K562 treated with DMSO at 1 percent for 24 hours (cell line): ENCODE data around the gene ZBTB5. TPM values are rescaled to one million over a fixed set of nuclear protein-coding genes. Genes with fewer than 3 reads are reported as not detected.

ENCODE experiments used
- total RNA-seq: library from RNA; unstranded; fragments of 300-600 nt; gene quantifications from 2 replicates; pipeline ENCODE4 v1.2.3, GENCODE V29; 2022; ENCODE audit warnings: low read depth; ENCODE audit not compliant: insufficient read depth

ZBTB5 gene
- 18.6 and 18.7 TPM in 2 replicates for total RNA-seq

GRCh38 chr9:37465249-37466036 lies at the start of gene ZBTB5:
Gene ZBTB5, minus strand, starts transcription at chr9:37465450. Its CDS starts 22,899 bp downstream, at chr9:37442551.

GRCh38 chr9:37485389-37486255 lies 20.4 kb upstream of the ZBTB5 start, which contains the start of gene POLR1E:
Gene POLR1E, plus strand, starts transcription at chr9:37485948. Its CDS starts 100 bp downstream, at chr9:37486048.

GRCh38 chr9:37422289-37423104 lies 42.8 kb downstream of the ZBTB5 start, which contains the start of gene GRHPR:
Gene GRHPR, plus strand, starts transcription at chr9:37422696. Its CDS starts 55 bp downstream, at chr9:37422751.

Other genes with a start within 250 kb of the ZBTB5 start
- 216 and 227 TPM in 2 replicates for gene GRHPR, start 42.8 kb downstream of the ZBTB5 start, total RNA-seq
- gene POLR1E, start 20.5 kb upstream of the ZBTB5 start, total RNA-seq, result 29.0 and 32.6 TPM in 2 replicates
- 9.5 and 9.9 TPM in 2 replicates for gene FBXO10, start 110.9 kb upstream of the ZBTB5 start, total RNA-seq
- 120 and 129 TPM in 2 replicates for gene TOMM5, start 127.1 kb upstream of the ZBTB5 start, total RNA-seq
- gene FRMPD1, start 185.5 kb upstream of the ZBTB5 start, total RNA-seq, result not detected in 2 replicates